Stimulated activated effector memory CD8-positive, alpha-beta T cell treated with anti-CD3 and anti-CD28 coated beads, Interleukin-12 subunit alpha, Interleukin-12 subunit beta, amount 100 ng/mL, for 72 hours (primary cell): ENCODE measurements around the gene IL31.

Experiments used
- ATAC-seq: fragments of 150-1000 bp; cut with Tn5 transposase; 2 replicates; pipeline ENCODE4 v1.10.0; 2021
- DNase-seq, 2 donors: peaks; one replicate each; pipeline ENCODE4 v3.0.0; 2021 to 2022; ENCODE audit warnings: low spot score in 2 of 2
- H3K27ac Mint-ChIP-seq: one replicate; pipeline ENCODE4 v1.8.0; 2022; ENCODE audit warnings: mild to moderate bottlenecking, mixed read lengths
- H3K36me3 Mint-ChIP-seq: one replicate; pipeline ENCODE4 v1.8.0; 2022; ENCODE audit warnings: mild to moderate bottlenecking, mixed read lengths
- H3K4me1 Mint-ChIP-seq: one replicate; pipeline ENCODE4 v1.8.0; 2022; ENCODE audit warnings: mixed read lengths
- H3K4me3 Mint-ChIP-seq: one replicate; pipeline ENCODE4 v1.8.0; 2022; ENCODE audit warnings: mild to moderate bottlenecking, mixed read lengths
- H3K9me3 Mint-ChIP-seq: one replicate; pipeline ENCODE4 v1.8.0; 2022; ENCODE audit warnings: mixed read lengths

The IL31 gene

GRCh38 chr12:122147514-122148290, 26.3 kb downstream of the IL31 start:
- H3K27ac Mint-ChIP-seq = peak overlapping the region; percentile 72
- no peaks in the 10 kb centered on the region for H3K36me3 Mint-ChIP-seq
- no peak for DNase-seq
- H3K9me3 Mint-ChIP-seq = no peaks in the 10 kb centered on the region
- peaks cover 11% of the 10 kb centered on the region for H3K4me1 Mint-ChIP-seq
- no peak for ATAC-seq
- no peak overlapping the region for H3K4me3 Mint-ChIP-seq

- Mint-ChIP-seq H3K36me3 (peaks cover 7% of the 10 kb centered on the region), H3K4me3 (no peak overlapping the region), H3K4me1 (peaks cover 11% of the 10 kb centered on the region), H3K27ac (peak overlapping the region; percentile 45), H3K9me3 (no peaks in the 10 kb centered on the region)
- no peak for DNase-seq
- ATAC-seq = no peak
Measured at GRCh38 chr12:122145505-122146330, 28.3 kb downstream of the IL31 start.

- H3K27ac Mint-ChIP-seq = no peak overlapping the region
- no peaks in the 10 kb centered on the region for H3K9me3 Mint-ChIP-seq
- no peak overlapping the region for H3K4me3 Mint-ChIP-seq
- no peak for ATAC-seq
- peaks cover 7% of the 10 kb centered on the region for H3K36me3 Mint-ChIP-seq
- no peak for DNase-seq
- peaks cover 11% of the 10 kb centered on the region for H3K4me1 Mint-ChIP-seq
Measured at GRCh38 chr12:122144885-122145284, 29.1 kb downstream of the IL31 start.

GRCh38 chr12:122142857-122143256, 31.2 kb downstream of the IL31 start:
- H3K4me3 Mint-ChIP-seq = no peak overlapping the region
- DNase-seq = no peak
- H3K36me3 Mint-ChIP-seq = peaks cover 12% of the 10 kb centered on the region
- no peaks in the 10 kb centered on the region for H3K4me1 Mint-ChIP-seq
- H3K27ac Mint-ChIP-seq = no peak overlapping the region
- ATAC-seq = no peak
- H3K9me3 Mint-ChIP-seq = no peaks in the 10 kb centered on the region

- Mint-ChIP-seq H3K4me1 (no peaks in the 10 kb centered on the region), H3K36me3 (peaks cover 12% of the 10 kb centered on the region), H3K4me3 (no peak overlapping the region), H3K27ac (no peak overlapping the region), H3K9me3 (no peaks in the 10 kb centered on the region)
- no peak for ATAC-seq
- no peak for DNase-seq
Measured at GRCh38 chr12:122141911-122142725, 31.9 kb downstream of the IL31 start.

GRCh38 chr12:122140467-122141257, 33.4 kb downstream of the IL31 start:
- no peaks in the 10 kb centered on the region for H3K9me3 Mint-ChIP-seq
- no peak overlapping the region for H3K4me3 Mint-ChIP-seq
- DNase-seq (no peak), ATAC-seq (no peak)
- no peak overlapping the region for H3K27ac Mint-ChIP-seq
- peaks cover 13% of the 10 kb centered on the region for H3K36me3 Mint-ChIP-seq
- no peaks in the 10 kb centered on the region for H3K4me1 Mint-ChIP-seq

GRCh38 chr12:122139941-122140340, 34.1 kb downstream of the IL31 start:
- no peak for ATAC-seq
- Mint-ChIP-seq H3K36me3 (peaks cover 20% of the 10 kb centered on the region), H3K27ac (no peak overlapping the region), H3K4me3 (no peak overlapping the region), H3K9me3 (no peaks in the 10 kb centered on the region), H3K4me1 (no peaks in the 10 kb centered on the region)
- DNase-seq = no peak

- H3K27ac Mint-ChIP-seq = no peak overlapping the region
- ATAC-seq (no peak), DNase-seq (no peak)
- H3K4me3 Mint-ChIP-seq = no peak overlapping the region
- no peaks in the 10 kb centered on the region for H3K4me1 Mint-ChIP-seq
- H3K9me3 Mint-ChIP-seq = no peaks in the 10 kb centered on the region
- peaks cover 27% of the 10 kb centered on the region for H3K36me3 Mint-ChIP-seq
Measured at GRCh38 chr12:122139266-122139665, 34.8 kb downstream of the IL31 start.

- no peak for DNase-seq
- Mint-ChIP-seq H3K27ac (no peak overlapping the region), H3K36me3 (peaks cover 33% of the 10 kb centered on the region), H3K4me1 (no peaks in the 10 kb centered on the region), H3K4me3 (no peak overlapping the region), H3K9me3 (no peaks in the 10 kb centered on the region)
- ATAC-seq = no peak
Measured at GRCh38 chr12:122138616-122139015, 35.4 kb downstream of the IL31 start.

GRCh38 chr12:122138181-122138580, 35.8 kb downstream of the IL31 start:
- H3K27ac Mint-ChIP-seq = no peak overlapping the region
- no peaks in the 10 kb centered on the region for H3K4me1 Mint-ChIP-seq
- H3K9me3 Mint-ChIP-seq = no peaks in the 10 kb centered on the region
- ATAC-seq (no peak), DNase-seq (no peak)
- no peak overlapping the region for H3K4me3 Mint-ChIP-seq
- peaks cover 37% of the 10 kb centered on the region for H3K36me3 Mint-ChIP-seq

GRCh38 chr12:122137681-122138080, 36.3 kb downstream of the IL31 start:
- no peaks in the 10 kb centered on the region for H3K4me1 Mint-ChIP-seq
- peaks cover 40% of the 10 kb centered on the region for H3K36me3 Mint-ChIP-seq
- ATAC-seq = no peak
- no peak overlapping the region for H3K4me3 Mint-ChIP-seq
- H3K27ac Mint-ChIP-seq = no peak overlapping the region
- H3K9me3 Mint-ChIP-seq = no peaks in the 10 kb centered on the region
- no peak for DNase-seq

- ATAC-seq (no peak), DNase-seq (no peak)
- Mint-ChIP-seq H3K27ac (no peak overlapping the region), H3K9me3 (no peaks in the 10 kb centered on the region), H3K4me3 (no peak overlapping the region), H3K36me3 (peaks cover 44% of the 10 kb centered on the region), H3K4me1 (no peaks in the 10 kb centered on the region)
Measured at GRCh38 chr12:122137229-122137628, 36.8 kb downstream of the IL31 start.

- Mint-ChIP-seq H3K4me3 (no peak overlapping the region), H3K36me3 (peaks cover 54% of the 10 kb centered on the region), H3K27ac (no peak overlapping the region), H3K4me1 (no peaks in the 10 kb centered on the region), H3K9me3 (no peaks in the 10 kb centered on the region)
- ATAC-seq (no peak), DNase-seq (no peak)
Measured at GRCh38 chr12:122135437-122136031, 38.5 kb downstream of the IL31 start.

- DNase-seq (no peak), ATAC-seq (no peak)
- Mint-ChIP-seq H3K4me3 (no peak overlapping the region), H3K36me3 (peaks cover 64% of the 10 kb centered on the region), H3K27ac (no peak overlapping the region), H3K9me3 (no peaks in the 10 kb centered on the region), H3K4me1 (no peaks in the 10 kb centered on the region)
Measured at GRCh38 chr12:122133192-122133950, 40.6 kb downstream of the IL31 start.
